Brain microvascular endothelial cell (primary cell): ENCODE data around the gene NUP35.

Source experiments
- DNase-seq: peaks from one replicate; pipeline ENCODE4 v3.0.0-alpha.2; 2020
- H3K27ac ChIP-seq: fragments of 250-450 bp; sonication (Bioruptor Pico); 2 replicates; pipeline ENCODE4 v1.5.1; 2020; ENCODE audit warnings: mild to moderate bottlenecking, moderate library complexity
- H3K27me3 ChIP-seq: fragments of 250-450 bp; sonication (Bioruptor Pico); replicated peaks from 2 replicates; pipeline ENCODE4 v1.5.1; 2020; ENCODE audit warnings: mild to moderate bottlenecking
- H3K36me3 ChIP-seq: fragments of 250-450 bp; sonication (Bioruptor Pico); replicated peaks from 2 replicates; pipeline ENCODE4 v1.5.1; 2020; ENCODE audit warnings: mild to moderate bottlenecking
- H3K4me3 ChIP-seq: 2 replicates; pipeline ENCODE4 v1.5.1; 2011; ENCODE audit warnings: low read depth, mild to moderate bottlenecking, control low read depth, low read length, moderate library complexity
- in situ Hi-C: cut with HindIII; loops from 2 replicates; pipeline ENCODE4 v1.10.0; 2017; ENCODE audit warnings: low sequenced_read_pairs, low pct_ligation_motif_present
- TF ChIP-seq, protein P1 (sequence below): IDR thresholded peaks from 2 replicates; pipeline ENCODE4 v1.5.1; 2011; ENCODE audit warnings: low read depth, mild to moderate bottlenecking, moderate library complexity, low read length, control low read depth, inconsistent platforms; ENCODE audit errors: missing control alignments

NUP35 gene

DNA sequence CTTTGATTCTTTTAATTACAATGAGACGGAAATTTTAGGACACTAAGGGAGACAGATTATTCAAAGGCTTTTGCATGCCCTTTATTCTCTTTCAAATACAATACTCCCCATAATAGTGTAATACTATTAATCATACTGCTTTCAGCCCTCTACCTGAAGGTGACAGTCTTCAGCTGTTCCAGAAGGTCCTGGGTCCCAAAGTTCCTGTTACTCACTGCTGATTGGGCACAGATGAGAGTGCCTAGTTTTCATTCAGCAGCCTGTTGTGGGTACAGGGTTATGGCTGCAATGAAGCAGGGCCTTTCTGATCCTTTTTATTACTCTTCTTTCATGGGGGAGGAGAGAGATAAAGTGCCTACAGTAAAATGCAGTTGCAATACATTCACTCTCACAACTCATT lies 80.2 kb downstream of the NUP35 start:
- DNase-seq: no peak
- H3K27ac ChIP-seq: no peak overlapping the region
- H3K27me3 ChIP-seq: no peaks in the 10 kb centered on the region
- H3K4me3 ChIP-seq: no peak overlapping the region
- TF ChIP-seq, protein P1, sequence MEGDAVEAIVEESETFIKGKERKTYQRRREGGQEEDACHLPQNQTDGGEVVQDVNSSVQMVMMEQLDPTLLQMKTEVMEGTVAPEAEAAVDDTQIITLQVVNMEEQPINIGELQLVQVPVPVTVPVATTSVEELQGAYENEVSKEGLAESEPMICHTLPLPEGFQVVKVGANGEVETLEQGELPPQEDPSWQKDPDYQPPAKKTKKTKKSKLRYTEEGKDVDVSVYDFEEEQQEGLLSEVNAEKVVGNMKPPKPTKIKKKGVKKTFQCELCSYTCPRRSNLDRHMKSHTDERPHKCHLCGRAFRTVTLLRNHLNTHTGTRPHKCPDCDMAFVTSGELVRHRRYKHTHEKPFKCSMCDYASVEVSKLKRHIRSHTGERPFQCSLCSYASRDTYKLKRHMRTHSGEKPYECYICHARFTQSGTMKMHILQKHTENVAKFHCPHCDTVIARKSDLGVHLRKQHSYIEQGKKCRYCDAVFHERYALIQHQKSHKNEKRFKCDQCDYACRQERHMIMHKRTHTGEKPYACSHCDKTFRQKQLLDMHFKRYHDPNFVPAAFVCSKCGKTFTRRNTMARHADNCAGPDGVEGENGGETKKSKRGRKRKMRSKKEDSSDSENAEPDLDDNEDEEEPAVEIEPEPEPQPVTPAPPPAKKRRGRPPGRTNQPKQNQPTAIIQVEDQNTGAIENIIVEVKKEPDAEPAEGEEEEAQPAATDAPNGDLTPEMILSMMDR: no peak
- in situ Hi-C loops: no loop called here
- no peaks in the 10 kb centered on the region for H3K36me3 ChIP-seq

DNA sequence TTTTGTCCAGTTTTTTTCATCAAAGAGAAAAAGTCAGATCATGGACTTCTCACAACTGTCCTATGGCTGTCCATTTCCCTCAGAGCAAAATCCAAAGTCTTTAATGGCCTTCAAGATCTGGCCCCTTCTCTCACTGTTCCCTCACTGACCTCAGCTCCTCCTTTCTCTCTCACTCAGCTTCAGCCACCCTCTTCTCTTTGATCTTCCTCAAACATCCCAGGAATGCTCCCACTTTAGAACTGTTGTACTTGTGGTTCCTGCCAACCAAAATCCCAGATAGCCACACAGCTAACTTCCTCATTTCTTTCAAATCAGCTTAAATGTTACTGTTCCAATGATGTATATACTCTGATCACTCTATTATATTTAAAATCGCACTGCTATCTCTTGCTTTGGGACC lies 82.9 kb downstream of the NUP35 start:
- DNase-seq: peak; percentile 20
- no peak overlapping the region for H3K4me3 ChIP-seq
- H3K27ac ChIP-seq: no peak overlapping the region
- no peaks in the 10 kb centered on the region for H3K36me3 ChIP-seq
- in situ Hi-C loops: no loop called here
- no peaks in the 10 kb centered on the region for H3K27me3 ChIP-seq
- TF ChIP-seq, protein P1: no peak

- in situ Hi-C loops: no loop called here
- Histone ChIP-seq H3K4me3 (no peak overlapping the region), H3K36me3 (no peaks in the 10 kb centered on the region), H3K27me3 (no peaks in the 10 kb centered on the region), H3K27ac (no peak overlapping the region)
- DNase-seq: no peak
- TF ChIP-seq, protein P1: no peak
Measured at GRCh38 chr2:183209395-183210028, 85.3 kb downstream of the NUP35 start.
